NB4 (cell line): ENCODE results near the gene MKS1.
A peak's percentile ranks its signal among the peaks of the same experiment; 100 is the strongest.

Experiments
- MYC ChIP-seq: IDR thresholded peaks from 2 replicates; pipeline ENCODE4 v1.6.1; 2011; ENCODE audit warnings: low read depth, low read length
- POLR2A ChIP-seq: IDR thresholded peaks from 2 replicates; pipeline ENCODE4 v1.6.1; 2011; ENCODE audit warnings: mild to moderate bottlenecking; ENCODE audit not compliant: insufficient read length; ENCODE audit errors: extremely low read depth
- TF ChIP-seq, protein P1 (sequence below): IDR thresholded peaks from one replicate; pipeline ENCODE4 v1.5.1; 2012; ENCODE audit warnings: low read depth, low read length
- TF ChIP-seq, protein P2 (sequence below): IDR thresholded peaks from 2 replicates; pipeline ENCODE4 v1.6.1; 2011; ENCODE audit warnings: low read depth, low read length

DNA sequence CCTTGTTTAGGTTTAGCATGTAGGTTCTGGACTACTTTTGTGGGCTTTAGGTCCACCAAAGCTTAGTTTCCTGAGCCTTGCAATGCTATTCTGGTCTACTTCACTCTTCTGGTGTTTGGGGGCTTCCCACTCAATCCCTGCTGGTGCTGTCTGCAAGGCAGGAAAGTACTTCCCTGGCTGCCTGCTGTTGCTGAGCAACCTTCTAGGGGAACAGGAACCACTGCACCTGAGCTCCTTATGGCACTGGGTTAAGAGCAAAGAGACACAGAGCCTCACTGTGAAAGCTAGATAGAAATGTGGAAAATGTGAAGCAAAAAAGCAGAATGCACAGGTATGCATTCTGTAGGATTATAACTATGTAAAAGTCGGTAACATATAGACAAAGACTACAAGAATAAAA, 44.7 kb upstream of the MKS1 start:
- TF ChIP-seq, protein P1, sequence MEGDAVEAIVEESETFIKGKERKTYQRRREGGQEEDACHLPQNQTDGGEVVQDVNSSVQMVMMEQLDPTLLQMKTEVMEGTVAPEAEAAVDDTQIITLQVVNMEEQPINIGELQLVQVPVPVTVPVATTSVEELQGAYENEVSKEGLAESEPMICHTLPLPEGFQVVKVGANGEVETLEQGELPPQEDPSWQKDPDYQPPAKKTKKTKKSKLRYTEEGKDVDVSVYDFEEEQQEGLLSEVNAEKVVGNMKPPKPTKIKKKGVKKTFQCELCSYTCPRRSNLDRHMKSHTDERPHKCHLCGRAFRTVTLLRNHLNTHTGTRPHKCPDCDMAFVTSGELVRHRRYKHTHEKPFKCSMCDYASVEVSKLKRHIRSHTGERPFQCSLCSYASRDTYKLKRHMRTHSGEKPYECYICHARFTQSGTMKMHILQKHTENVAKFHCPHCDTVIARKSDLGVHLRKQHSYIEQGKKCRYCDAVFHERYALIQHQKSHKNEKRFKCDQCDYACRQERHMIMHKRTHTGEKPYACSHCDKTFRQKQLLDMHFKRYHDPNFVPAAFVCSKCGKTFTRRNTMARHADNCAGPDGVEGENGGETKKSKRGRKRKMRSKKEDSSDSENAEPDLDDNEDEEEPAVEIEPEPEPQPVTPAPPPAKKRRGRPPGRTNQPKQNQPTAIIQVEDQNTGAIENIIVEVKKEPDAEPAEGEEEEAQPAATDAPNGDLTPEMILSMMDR, result no peak
- TF ChIP-seq POLR2A, result peak; percentile 25
- no peak for TF ChIP-seq MYC
- TF ChIP-seq, protein P2, sequence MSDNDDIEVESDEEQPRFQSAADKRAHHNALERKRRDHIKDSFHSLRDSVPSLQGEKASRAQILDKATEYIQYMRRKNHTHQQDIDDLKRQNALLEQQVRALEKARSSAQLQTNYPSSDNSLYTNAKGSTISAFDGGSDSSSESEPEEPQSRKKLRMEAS, result no peak
